HuH-7 (cell line): ENCODE data around the gene GPR35.
A peak's percentile ranks its signal among the peaks of the same experiment; 100 is the strongest.
"Not testable (repeated sequence)": the region's sequence is repeated elsewhere in the genome, so short reads cannot be mapped to it uniquely, and the experiment has no call there.

ENCODE experiments used
- DNase-seq: peaks from one replicate; pipeline ENCODE4 v3.0.0; 2011; ENCODE audit warnings: low spot score

The GPR35 gene

GRCh38 chr2:240639566-240639965, 14.3 kb downstream of the GPR35 start:
- no peak for DNase-seq

- peak; percentile 87 for DNase-seq
Observed at GRCh38 chr2:240640939-240641338, 15.7 kb downstream of the GPR35 start.

- no peak for DNase-seq
Observed at GRCh38 chr2:240642061-240642805, 17.0 kb downstream of the GPR35 start.

GRCh38 chr2:240642806-240643092, 17.5 kb downstream of the GPR35 start:
- DNase-seq = no peak

GRCh38 chr2:240643093-240643810, 18.0 kb downstream of the GPR35 start:
- no peak for DNase-seq

GRCh38 chr2:240643811-240644150, 18.5 kb downstream of the GPR35 start:
- no peak for DNase-seq

GRCh38 chr2:240644171-240644651, 18.9 kb downstream of the GPR35 start:
- DNase-seq = no peak

- DNase-seq = no peak
Observed at GRCh38 chr2:240644859-240645301, 19.6 kb downstream of the GPR35 start.

- DNase-seq = no peak
Observed at GRCh38 chr2:240645346-240645745, 20.1 kb downstream of the GPR35 start.

- DNase-seq = no peak
Observed at GRCh38 chr2:240645801-240646175, 20.5 kb downstream of the GPR35 start.

- no peak for DNase-seq
Observed at GRCh38 chr2:240646176-240646899, 21.1 kb downstream of the GPR35 start.

GRCh38 chr2:240646900-240647502, 21.7 kb downstream of the GPR35 start:
- DNase-seq = no peak

GRCh38 chr2:240647503-240648154, 22.3 kb downstream of the GPR35 start:
- no peak for DNase-seq

GRCh38 chr2:240648155-240648649, 22.9 kb downstream of the GPR35 start:
- no peak for DNase-seq

- DNase-seq = no peak
Observed at GRCh38 chr2:240648650-240649275, 23.5 kb downstream of the GPR35 start.

GRCh38 chr2:240649331-240649730, 24.1 kb downstream of the GPR35 start:
- no peak for DNase-seq

- no peak for DNase-seq
Observed at GRCh38 chr2:240650254-240650965, 25.1 kb downstream of the GPR35 start.

GRCh38 chr2:240651185-240651584, 25.9 kb downstream of the GPR35 start:
- no peak for DNase-seq

- no peak for DNase-seq
Observed at GRCh38 chr2:240655931-240656886, 30.9 kb downstream of the GPR35 start.

GRCh38 chr2:240659883-240660282, 34.6 kb downstream of the GPR35 start:
- DNase-seq = not testable (repeated sequence)
